Loucy (cell line): ENCODE measurements around the gene CDH13.

ENCODE experiments used
- H2AFZ ChIP-seq: fragments of 200-600 bp; sonication (generic); 2 replicates; pipeline ENCODE4 v1.6.0; 2016; ENCODE audit warnings: antibody characterized with exemption, mild to moderate bottlenecking, low read length, moderate library complexity
- H3F3A ChIP-seq: fragments of 200-600 bp; 2 replicates; pipeline ENCODE4 v1.6.0; 2016; ENCODE audit warnings: antibody characterized with exemption, low read depth, mild to moderate bottlenecking
- H3K27me3 ChIP-seq: fragments of 200-600 bp; sonication (generic); 2 replicates; pipeline ENCODE4 v1.6.1; 2014; ENCODE audit warnings: low read length, mild to moderate bottlenecking; ENCODE audit not compliant: insufficient read depth, poor library complexity, severe bottlenecking
- H3K36me3 ChIP-seq: fragments of 200-600 bp; sonication (generic); 2 replicates; pipeline ENCODE4 v1.6.1; 2016; ENCODE audit warnings: low read length; ENCODE audit not compliant: insufficient read depth
- H3K4me1 ChIP-seq: fragments of 200-600 bp; sonication (generic); 2 replicates; pipeline ENCODE4 v1.5.1; 2014; ENCODE audit warnings: low read length, mild to moderate bottlenecking; ENCODE audit not compliant: insufficient read depth, poor library complexity, severe bottlenecking
- H3K4me2 ChIP-seq: fragments of 200-600 bp; sonication (generic); 2 replicates; pipeline ENCODE4 v1.6.0; 2014; ENCODE audit warnings: antibody characterized with exemption, low read length, low read depth, mild to moderate bottlenecking; ENCODE audit not compliant: poor library complexity, severe bottlenecking
- H3K4me3 ChIP-seq: fragments of 200-600 bp; sonication (generic); 2 replicates; pipeline ENCODE4 v1.5.1; 2014; ENCODE audit warnings: low read length, mild to moderate bottlenecking, mixed read lengths; ENCODE audit not compliant: poor library complexity, severe bottlenecking
- H3K79me2 ChIP-seq: fragments of 200-600 bp; sonication (generic); 2 replicates; pipeline ENCODE4 v1.6.1; 2014; ENCODE audit warnings: low read length; ENCODE audit not compliant: insufficient read depth
- H3K9ac ChIP-seq: fragments of 200-600 bp; sonication (generic); 2 replicates; pipeline ENCODE4 v1.6.0; 2014; ENCODE audit warnings: mild to moderate bottlenecking, low read depth, low read length, moderate library complexity; ENCODE audit not compliant: poor library complexity, severe bottlenecking
- H3K9me2 ChIP-seq: fragments of 200-600 bp; sonication (generic); replicated peaks from 2 replicates; pipeline ENCODE4 v1.6.1; 2016; ENCODE audit warnings: low read depth, low read length, mixed read lengths
- H3K9me3 ChIP-seq: fragments of 200-600 bp; sonication (generic); 2 replicates; pipeline ENCODE4 v1.6.1; 2014; ENCODE audit warnings: mild to moderate bottlenecking, antibody characterized with exemption, low read length, low read depth; ENCODE audit not compliant: insufficient read depth
- H4K20me1 ChIP-seq: fragments of 200-600 bp; sonication (generic); 2 replicates; pipeline ENCODE4 v1.6.0; 2014; ENCODE audit warnings: antibody characterized with exemption, low read length, mild to moderate bottlenecking; ENCODE audit not compliant: insufficient read depth, poor library complexity, severe bottlenecking
- EZH2phosphoT487 ChIP-seq: fragments of 200-600 bp; IDR thresholded peaks from 2 replicates; pipeline ENCODE4 v1.6.1; 2018; ENCODE audit warnings: antibody characterized with exemption, mild to moderate bottlenecking, moderate library complexity, borderline replicate concordance
- TF ChIP-seq, protein P1 (sequence below): fragments of 200-600 bp; sonication (generic); conservative IDR thresholded peaks from 2 replicates; pipeline ENCODE4 v1.5.1; 2014; ENCODE audit warnings: mild to moderate bottlenecking, antibody characterized with exemption, low read length

CDH13 gene

DNA sequence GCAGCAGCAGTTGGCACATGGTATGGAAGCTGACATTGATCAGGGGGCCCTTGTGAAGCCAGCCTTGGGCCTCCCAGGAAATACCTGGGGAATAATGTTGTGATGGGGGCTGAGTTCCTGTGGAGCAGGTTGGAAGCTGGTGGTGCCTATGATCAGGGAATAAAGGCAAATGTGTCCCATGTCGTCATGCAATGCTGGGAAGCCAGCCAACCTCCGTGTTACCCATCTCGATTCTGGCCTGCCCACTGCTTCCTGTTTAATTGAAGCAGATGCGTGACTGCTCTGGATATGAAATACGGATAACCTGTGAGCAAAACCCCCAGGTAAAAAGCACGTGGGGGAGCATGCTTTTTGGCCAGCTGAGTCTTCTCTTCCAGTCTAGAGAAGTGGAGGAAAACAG, 600.6 kb downstream of the CDH13 start:
- H3K36me3 ChIP-seq = no peaks in the 10 kb centered on the region
- TF ChIP-seq, protein P1, sequence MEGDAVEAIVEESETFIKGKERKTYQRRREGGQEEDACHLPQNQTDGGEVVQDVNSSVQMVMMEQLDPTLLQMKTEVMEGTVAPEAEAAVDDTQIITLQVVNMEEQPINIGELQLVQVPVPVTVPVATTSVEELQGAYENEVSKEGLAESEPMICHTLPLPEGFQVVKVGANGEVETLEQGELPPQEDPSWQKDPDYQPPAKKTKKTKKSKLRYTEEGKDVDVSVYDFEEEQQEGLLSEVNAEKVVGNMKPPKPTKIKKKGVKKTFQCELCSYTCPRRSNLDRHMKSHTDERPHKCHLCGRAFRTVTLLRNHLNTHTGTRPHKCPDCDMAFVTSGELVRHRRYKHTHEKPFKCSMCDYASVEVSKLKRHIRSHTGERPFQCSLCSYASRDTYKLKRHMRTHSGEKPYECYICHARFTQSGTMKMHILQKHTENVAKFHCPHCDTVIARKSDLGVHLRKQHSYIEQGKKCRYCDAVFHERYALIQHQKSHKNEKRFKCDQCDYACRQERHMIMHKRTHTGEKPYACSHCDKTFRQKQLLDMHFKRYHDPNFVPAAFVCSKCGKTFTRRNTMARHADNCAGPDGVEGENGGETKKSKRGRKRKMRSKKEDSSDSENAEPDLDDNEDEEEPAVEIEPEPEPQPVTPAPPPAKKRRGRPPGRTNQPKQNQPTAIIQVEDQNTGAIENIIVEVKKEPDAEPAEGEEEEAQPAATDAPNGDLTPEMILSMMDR = no peak
- no peak for TF ChIP-seq EZH2phosphoT487
- H3F3A ChIP-seq = no peaks in the 10 kb centered on the region
- no peaks in the 10 kb centered on the region for H4K20me1 ChIP-seq
- no peak overlapping the region for H3K4me2 ChIP-seq
- H3K4me3 ChIP-seq = no peak overlapping the region
- H3K9ac ChIP-seq = no peak overlapping the region
- no peaks in the 10 kb centered on the region for H3K4me1 ChIP-seq
- H3K9me3 ChIP-seq = no peaks in the 10 kb centered on the region
- H3K27me3 ChIP-seq = no peaks in the 10 kb centered on the region
- no peaks in the 10 kb centered on the region for H3K9me2 ChIP-seq
- no peak overlapping the region for H2AFZ ChIP-seq
- no peaks in the 10 kb centered on the region for H3K79me2 ChIP-seq

DNA sequence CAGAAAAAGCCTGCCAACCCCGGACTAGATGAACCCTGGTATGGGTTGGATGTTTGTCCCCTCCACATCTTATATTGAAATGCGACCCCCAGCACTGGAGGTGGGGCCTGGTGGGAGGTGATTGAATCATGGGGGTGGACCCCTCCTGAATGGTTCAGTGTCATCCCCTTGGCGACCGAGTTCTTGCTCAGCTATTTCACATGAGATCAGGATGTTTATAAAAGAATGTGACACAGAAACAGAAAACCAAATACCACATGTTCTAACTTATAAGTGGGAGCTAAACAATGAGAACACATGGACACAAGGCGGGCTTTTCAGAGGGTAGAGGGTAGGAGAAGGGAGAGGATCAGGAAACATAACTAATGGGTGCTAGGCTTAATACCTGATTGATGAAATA, 605.0 kb downstream of the CDH13 start:
- H3K9ac ChIP-seq = no peak overlapping the region
- no peaks in the 10 kb centered on the region for H3K27me3 ChIP-seq
- no peaks in the 10 kb centered on the region for H4K20me1 ChIP-seq
- no peak overlapping the region for H3K4me3 ChIP-seq
- no peak overlapping the region for H2AFZ ChIP-seq
- no peaks in the 10 kb centered on the region for H3K79me2 ChIP-seq
- H3K9me3 ChIP-seq = no peaks in the 10 kb centered on the region
- TF ChIP-seq, protein P1 = no peak
- TF ChIP-seq EZH2phosphoT487 = no peak
- no peaks in the 10 kb centered on the region for H3K36me3 ChIP-seq
- no peak overlapping the region for H3K4me2 ChIP-seq
- H3F3A ChIP-seq = no peaks in the 10 kb centered on the region
- no peaks in the 10 kb centered on the region for H3K9me2 ChIP-seq
- H3K4me1 ChIP-seq = no peaks in the 10 kb centered on the region

DNA sequence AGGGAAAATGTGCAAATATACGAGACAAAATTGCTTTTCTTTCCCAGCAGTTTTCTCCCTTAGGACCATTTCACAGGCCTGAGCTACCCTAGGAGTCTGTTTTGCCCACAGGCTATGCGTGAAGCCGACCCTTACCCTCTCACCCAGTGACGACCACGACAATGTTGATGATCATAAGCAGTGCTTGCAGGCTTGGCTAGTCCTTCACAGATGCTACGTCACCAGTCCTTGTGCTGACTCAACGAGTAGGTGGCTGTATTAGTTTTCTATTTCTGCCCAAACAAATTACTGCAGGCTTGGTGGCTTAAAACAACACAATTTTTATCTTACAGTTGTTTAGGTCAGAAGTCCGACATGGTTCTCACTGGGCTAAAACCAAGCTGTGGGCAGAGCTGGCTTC, 606.4 kb downstream of the CDH13 start:
- Histone ChIP-seq H3K4me2 (no peak overlapping the region), H3K79me2 (no peaks in the 10 kb centered on the region), H3K9me2 (no peaks in the 10 kb centered on the region), H3K27me3 (no peaks in the 10 kb centered on the region), H4K20me1 (no peaks in the 10 kb centered on the region), H3K4me1 (no peaks in the 10 kb centered on the region), H3K36me3 (no peaks in the 10 kb centered on the region), H3F3A (no peaks in the 10 kb centered on the region), H3K4me3 (no peak overlapping the region), H3K9me3 (no peaks in the 10 kb centered on the region), H3K9ac (no peak overlapping the region), H2AFZ (no peak overlapping the region)
- no peak for TF ChIP-seq EZH2phosphoT487
- TF ChIP-seq, protein P1 = no peak
